Astrocyte of the spinal cord (primary cell): ENCODE data around the gene IGFBP5.

Source experiments
- DNase-seq: peaks from one replicate; pipeline ENCODE4 v3.0.0; 2011; ENCODE audit warnings: low read depth, low spot score
- H3K4me3 ChIP-seq: 2 replicates; pipeline ENCODE4 v1.5.1; 2011; ENCODE audit warnings: low read depth, mild to moderate bottlenecking, low read length, moderate library complexity
- in situ Hi-C: cut with HindIII; loops from 2 replicates; pipeline ENCODE4 v1.10.0; 2017; ENCODE audit warnings: low sequenced_read_pairs
- TF ChIP-seq, protein P1 (sequence below): IDR thresholded peaks from 2 replicates; pipeline ENCODE4 v1.5.1; 2012; ENCODE audit warnings: low read depth, mild to moderate bottlenecking, low read length, inconsistent platforms

Gene IGFBP5

DNA sequence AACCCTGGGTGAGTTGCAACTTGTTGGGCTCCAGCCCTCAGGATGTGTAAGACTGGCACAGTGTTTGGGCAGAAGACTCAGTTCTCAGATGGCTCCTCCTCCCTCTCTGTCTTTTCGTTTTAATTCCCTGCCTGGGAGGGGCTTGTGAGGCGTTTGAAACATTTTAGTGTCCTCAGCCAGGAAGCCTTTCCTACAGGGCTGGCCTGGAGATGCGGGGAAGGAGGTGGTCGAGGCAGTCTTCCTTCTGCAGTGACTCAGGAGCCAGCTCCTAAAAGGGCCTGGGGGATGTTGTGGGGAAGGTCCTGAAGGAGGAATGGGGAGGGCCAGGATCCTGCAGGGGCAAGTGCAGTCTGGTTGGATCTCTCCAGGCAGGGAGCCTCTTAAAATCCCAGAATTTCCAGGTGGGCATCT lies 22.1 kb upstream of the IGFBP5 start:
- TF ChIP-seq, protein P1, sequence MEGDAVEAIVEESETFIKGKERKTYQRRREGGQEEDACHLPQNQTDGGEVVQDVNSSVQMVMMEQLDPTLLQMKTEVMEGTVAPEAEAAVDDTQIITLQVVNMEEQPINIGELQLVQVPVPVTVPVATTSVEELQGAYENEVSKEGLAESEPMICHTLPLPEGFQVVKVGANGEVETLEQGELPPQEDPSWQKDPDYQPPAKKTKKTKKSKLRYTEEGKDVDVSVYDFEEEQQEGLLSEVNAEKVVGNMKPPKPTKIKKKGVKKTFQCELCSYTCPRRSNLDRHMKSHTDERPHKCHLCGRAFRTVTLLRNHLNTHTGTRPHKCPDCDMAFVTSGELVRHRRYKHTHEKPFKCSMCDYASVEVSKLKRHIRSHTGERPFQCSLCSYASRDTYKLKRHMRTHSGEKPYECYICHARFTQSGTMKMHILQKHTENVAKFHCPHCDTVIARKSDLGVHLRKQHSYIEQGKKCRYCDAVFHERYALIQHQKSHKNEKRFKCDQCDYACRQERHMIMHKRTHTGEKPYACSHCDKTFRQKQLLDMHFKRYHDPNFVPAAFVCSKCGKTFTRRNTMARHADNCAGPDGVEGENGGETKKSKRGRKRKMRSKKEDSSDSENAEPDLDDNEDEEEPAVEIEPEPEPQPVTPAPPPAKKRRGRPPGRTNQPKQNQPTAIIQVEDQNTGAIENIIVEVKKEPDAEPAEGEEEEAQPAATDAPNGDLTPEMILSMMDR = no peak
- H3K4me3 ChIP-seq = no peak overlapping the region
- no peak for DNase-seq
- in situ Hi-C loops = no loop called here

DNA sequence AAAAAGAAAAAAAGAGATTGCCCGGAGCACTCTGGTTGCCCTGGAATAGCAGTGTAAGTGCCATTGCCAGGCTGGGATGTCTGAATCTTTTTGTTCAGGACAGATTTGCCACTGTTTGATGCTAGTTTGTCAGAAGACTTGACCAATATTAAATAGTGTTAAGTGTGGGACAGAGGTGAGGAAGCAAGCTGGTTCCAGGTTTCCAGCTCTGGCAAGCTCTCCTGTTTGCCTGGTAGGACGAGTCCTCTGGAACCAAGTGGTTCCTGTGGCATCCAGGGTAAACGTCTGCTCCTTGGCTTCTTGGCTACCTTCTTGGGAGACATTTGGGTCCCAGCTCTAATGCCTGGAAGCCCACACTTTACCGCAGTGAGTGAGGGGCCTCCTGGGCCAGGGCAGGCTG lies 20.8 kb upstream of the IGFBP5 start:
- in situ Hi-C loops = no loop called here
- TF ChIP-seq, protein P1 = no peak
- DNase-seq = no peak
- no peak overlapping the region for H3K4me3 ChIP-seq

DNA sequence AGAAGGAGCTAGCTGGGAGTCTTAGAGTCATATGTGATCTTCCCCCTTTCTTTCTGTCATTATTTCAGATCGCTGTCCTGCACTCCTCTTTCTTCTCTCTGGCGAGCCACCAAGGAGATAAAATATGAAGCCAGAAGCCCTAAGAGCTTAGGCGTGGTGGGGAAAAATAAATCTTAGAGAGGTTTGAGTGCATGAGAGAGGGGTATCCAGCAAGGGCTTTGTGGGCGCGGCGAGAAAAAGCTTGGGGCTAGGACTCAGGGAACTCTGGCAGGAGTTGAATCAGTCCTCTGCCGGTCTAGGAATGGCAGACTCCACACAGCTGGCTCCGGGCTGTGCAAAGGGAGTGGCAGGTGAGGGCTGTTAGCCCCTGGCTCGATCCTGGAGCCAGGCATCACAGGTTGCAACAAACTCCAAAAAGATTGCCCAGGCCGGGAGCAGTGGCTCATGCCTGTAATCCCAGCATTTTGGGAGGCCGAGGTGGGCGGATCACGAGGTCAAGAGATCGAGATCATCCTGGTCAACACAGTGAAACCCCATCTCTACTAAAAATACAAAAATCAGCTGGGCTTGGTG lies 20.1 kb upstream of the IGFBP5 start:
- TF ChIP-seq, protein P1 = no peak
- H3K4me3 ChIP-seq = no peak overlapping the region
- no peak for DNase-seq
- in situ Hi-C loops = no loop called here

GRCh38 chr2:216714376-216714775 lies 19.0 kb upstream of the IGFBP5 start:
- peak; percentile 29 for DNase-seq
- no peak overlapping the region for H3K4me3 ChIP-seq
- in situ Hi-C loops = no loop called here
- TF ChIP-seq, protein P1 = no peak

GRCh38 chr2:216713691-216714336 lies 18.5 kb upstream of the IGFBP5 start:
- peak; percentile 89 for DNase-seq
- TF ChIP-seq, protein P1 = no peak
- in situ Hi-C loops = no loop called here
- H3K4me3 ChIP-seq = no peak overlapping the region

DNA sequence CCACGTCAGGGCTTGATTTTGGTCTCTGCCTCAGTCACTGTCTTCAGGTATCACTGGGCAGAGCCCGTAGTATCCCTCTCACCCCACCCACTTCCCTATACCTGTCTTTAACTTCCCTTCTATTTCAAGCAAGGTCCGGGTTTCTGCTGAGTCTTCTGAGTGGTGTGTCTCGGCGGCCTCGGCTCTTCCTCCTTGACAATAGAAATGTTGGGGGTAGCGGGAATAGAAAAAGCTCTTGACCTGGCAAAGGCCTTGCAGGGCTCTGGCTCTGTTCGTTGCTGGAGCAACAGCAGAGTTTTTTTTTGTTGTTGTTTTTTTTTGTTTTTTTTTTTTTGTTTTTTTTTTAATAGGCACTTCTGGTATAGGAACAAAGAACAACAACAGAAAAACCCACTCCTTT lies 16.0 kb upstream of the IGFBP5 start:
- TF ChIP-seq, protein P1 = no peak
- H3K4me3 ChIP-seq = no peak overlapping the region
- in situ Hi-C loops = no loop called here
- DNase-seq = no peak
